NT2/D1 (cell line): ENCODE data around the gene NME5.

ENCODE experiments used
- YY1 ChIP-seq: IDR thresholded peaks from 2 replicates; pipeline ENCODE4 v1.6.1; 2011; ENCODE audit not compliant: insufficient read length, insufficient read depth
- ZNF274 ChIP-seq: IDR thresholded peaks from 2 replicates; pipeline ENCODE4 v1.6.1; 2011; ENCODE audit warnings: mild to moderate bottlenecking, low read depth, low read length

DNA sequence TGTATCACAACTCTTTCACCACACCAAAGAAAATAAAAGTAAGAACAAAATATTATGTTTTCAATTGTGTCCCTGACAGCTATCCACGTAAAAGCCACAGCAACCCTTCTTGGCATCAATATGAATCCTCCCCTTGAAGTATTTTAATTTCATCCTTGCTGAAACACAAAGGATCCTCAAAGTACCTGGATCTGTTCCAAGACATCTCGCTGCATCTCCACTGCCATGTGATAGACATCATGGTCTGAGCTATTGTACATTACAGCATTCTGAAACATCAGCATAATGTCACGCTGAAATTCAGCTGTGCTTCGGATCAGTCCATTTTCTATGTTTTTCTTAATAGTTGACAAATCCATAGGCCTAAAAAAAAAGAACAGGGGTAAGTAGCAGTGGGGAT is 21.5 kb upstream of the NME5 start:
- no peak for TF ChIP-seq ZNF274
- TF ChIP-seq YY1: no peak
